Activated CD4-positive, CD25-positive, alpha-beta regulatory T cell (primary cell): ENCODE measurements around the gene ATP5MG.
A peak's percentile ranks its signal among the peaks of the same experiment; 100 is the strongest.
"Not testable (repeated sequence)": the region's sequence is repeated elsewhere in the genome, so short reads cannot be mapped to it uniquely, and the experiment has no call there.

Source experiments
- DNase-seq, 4 experiments: peaks; one replicate each; lab custom pipeline; 2025; lab: John Stamatoyannopoulos, UW

ATP5MG gene

DNA sequence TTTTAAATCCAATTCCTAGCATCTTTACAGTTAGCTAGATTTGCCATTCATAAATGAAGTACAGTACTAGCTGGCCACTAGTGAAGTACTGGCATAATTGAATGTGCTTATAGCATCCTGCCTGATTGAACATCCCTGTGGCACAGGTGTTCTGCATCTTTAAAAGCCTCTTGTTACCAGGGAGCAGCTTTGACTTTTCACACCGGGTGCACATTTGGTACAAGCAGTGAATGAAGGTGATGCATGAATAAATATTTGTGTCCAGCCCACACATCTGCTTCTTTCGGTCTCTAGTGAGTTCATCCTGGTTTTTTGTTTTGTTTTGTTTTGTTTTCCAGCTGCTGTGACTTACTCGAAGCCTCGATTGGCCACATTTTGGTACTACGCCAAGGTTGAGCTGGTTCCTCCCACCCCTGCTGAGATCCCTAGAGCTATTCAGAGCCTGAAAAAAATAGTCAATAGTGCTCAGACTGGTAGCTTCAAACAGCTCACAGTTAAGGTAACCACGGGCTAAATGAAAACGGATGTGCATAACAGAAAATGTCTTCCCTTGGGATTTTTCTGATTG lies 5.3 kb downstream of the ATP5MG start:
- no peak for DNase-seq

- no peak for DNase-seq
These were observed 8.8 kb downstream of the ATP5MG start for GRCh38 chr11:118410055-118410745.

GRCh38 chr11:118411530-118411929 lies 10.1 kb downstream of the ATP5MG start:
- DNase-seq: no peak

GRCh38 chr11:118412921-118413320 lies 11.5 kb downstream of the ATP5MG start:
- no peak for DNase-seq

GRCh38 chr11:118415062-118415738 lies 13.8 kb downstream of the ATP5MG start:
- DNase-seq: no peak

GRCh38 chr11:118415739-118416068 lies 14.3 kb downstream of the ATP5MG start:
- no peak for DNase-seq

DNA sequence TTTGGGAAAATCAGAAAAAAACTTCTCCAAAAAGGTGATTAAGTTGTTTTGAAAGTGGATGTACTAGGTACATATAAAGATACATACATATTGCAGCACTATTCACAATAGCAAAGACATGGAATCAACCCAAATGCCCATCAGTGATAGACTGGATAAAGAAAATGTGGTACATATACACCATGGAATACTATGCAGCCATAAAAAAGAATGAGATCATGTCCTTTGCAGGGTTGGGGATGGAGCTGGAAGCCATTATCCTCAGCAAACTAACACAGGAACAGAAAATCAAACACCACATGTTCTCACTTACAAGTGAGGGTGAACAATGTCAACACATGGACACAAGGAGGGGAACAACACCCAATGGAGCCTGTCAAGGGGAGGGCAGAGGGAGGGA lies 15.5 kb downstream of the ATP5MG start:
- not testable (repeated sequence) for DNase-seq

- DNase-seq: no peak
These were observed 16.4 kb downstream of the ATP5MG start for GRCh38 chr11:118417801-118418200.

DNA sequence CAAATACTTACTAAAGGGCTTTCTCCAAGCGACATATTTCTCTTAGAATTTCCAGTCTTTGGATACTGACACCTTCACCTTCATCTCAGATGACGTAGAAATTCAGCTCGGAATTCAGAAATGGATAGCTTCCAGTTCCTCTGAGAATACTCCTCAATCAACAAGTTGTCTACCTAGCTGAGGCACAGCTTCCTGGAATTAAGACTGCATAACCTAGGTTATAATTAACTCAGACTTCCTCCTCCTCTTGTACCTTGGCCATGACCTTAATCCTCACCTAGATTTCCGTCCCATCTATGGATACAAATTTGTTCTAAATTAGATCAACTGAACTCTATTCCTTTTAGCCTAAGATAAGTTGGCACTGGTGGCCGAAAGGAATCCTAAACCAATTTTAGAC lies 17.4 kb downstream of the ATP5MG start:
- no peak for DNase-seq

- DNase-seq: no peak
These were observed 26.3 kb downstream of the ATP5MG start for GRCh38 chr11:118427707-118428106.

GRCh38 chr11:118430956-118431355 lies 29.6 kb downstream of the ATP5MG start:
- no peak for DNase-seq

GRCh38 chr11:118434123-118434552 lies 32.7 kb downstream of the ATP5MG start:
- no peak for DNase-seq

DNA sequence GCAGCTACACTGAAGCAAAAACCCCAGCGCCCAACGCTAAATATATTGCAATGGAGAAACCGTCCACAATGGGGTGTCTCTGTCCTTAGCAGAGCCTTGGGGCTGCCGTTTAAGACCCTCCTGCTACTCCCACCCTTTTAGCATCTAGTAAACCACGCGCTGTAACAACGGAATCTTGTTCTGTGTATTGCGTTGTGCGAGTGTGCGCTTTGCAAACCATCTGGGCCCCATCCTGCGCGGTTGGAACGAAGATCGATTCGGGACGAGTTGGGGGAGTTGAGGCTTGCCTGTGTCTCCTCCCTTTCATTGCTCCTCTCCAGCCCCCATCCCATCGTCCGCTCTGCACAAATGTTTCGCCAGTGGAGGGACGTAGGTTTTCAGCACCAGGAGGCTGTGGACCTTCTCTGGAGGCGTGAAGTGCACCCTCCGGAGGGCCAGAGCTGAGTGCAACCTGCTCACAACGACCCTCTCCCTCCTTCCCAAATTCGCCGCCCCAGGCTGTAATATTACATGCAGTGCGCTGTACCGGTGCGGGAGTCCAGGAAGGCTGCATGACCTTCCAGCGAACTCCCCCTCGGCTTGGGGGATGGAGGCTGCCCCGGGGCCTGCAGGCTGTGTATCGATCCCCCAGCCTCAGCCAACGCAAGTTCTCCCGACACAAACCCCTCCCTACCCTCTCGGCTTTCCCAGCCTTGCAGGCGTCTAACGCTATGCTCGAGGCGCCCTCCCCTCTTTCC lies 33.3 kb downstream of the ATP5MG start:
- DNase-seq: peak in 2 of 4 experiments; percentile 4 to 17

GRCh38 chr11:118435290-118435892 lies 34.0 kb downstream of the ATP5MG start:
- peak in 3 of 4 experiments; percentile 24 to 38 (median 35) for DNase-seq

- peak; percentile 87 to 92 (median 89) for DNase-seq
These were observed 34.7 kb downstream of the ATP5MG start, which contains the start of gene KMT2A for GRCh38 chr11:118435893-118436624. Gene KMT2A, plus strand, starts transcription at chr11:118436492. Its CDS starts 21 bp downstream, at chr11:118436513.

DNA sequence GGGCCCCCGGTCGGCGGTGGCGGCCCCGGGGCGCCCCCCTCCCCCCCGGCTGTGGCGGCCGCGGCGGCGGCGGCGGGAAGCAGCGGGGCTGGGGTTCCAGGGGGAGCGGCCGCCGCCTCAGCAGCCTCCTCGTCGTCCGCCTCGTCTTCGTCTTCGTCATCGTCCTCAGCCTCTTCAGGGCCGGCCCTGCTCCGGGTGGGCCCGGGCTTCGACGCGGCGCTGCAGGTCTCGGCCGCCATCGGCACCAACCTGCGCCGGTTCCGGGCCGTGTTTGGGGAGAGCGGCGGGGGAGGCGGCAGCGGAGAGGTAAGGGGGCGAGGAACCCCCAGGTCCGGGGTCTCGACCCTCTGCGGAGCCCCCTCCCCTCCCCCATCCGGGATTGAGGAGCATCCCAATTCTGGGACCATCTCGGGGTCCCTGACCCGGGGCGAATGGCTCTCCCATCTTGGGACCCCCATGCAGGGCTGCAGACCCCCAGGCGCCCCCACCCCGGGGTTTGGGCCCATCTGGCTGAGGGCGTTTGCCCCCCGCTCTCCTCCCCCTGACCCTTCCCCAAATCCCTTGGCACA lies 35.3 kb downstream of the ATP5MG start:
- peak in 3 of 4 experiments; percentile 41 to 46 (median 44) for DNase-seq

- DNase-seq: peak in 2 of 4 experiments; percentile 13 to 14
These were observed 36.1 kb downstream of the ATP5MG start for GRCh38 chr11:118437208-118438125.

GRCh38 chr11:118438314-118438931 lies 37.0 kb downstream of the ATP5MG start:
- peak in 1 of 4 experiments; percentile 18 for DNase-seq

- DNase-seq: no peak
These were observed 38.2 kb downstream of the ATP5MG start for GRCh38 chr11:118439646-118440045.
